OCI-LY7 (cell line): Measurements from ENCODE around the gene ATXN1.

Experiments
- EZH2phosphoT487 ChIP-seq: fragments of 200-600 bp; sonication (generic); IDR thresholded peaks from 2 replicates; pipeline ENCODE4 v1.6.1; 2018; ENCODE audit warnings: low read depth, borderline replicate concordance, mild to moderate bottlenecking, mixed run types, antibody characterized with exemption, low read length, moderate library complexity, mixed read lengths
- TF ChIP-seq, protein P1 (sequence below): fragments of 200-600 bp; sonication (generic); conservative IDR thresholded peaks from 2 replicates; pipeline ENCODE4 v1.5.1; 2014; ENCODE audit warnings: mild to moderate bottlenecking, antibody characterized with exemption, low read length, moderate library complexity, mixed read lengths

- TF ChIP-seq, protein P1, sequence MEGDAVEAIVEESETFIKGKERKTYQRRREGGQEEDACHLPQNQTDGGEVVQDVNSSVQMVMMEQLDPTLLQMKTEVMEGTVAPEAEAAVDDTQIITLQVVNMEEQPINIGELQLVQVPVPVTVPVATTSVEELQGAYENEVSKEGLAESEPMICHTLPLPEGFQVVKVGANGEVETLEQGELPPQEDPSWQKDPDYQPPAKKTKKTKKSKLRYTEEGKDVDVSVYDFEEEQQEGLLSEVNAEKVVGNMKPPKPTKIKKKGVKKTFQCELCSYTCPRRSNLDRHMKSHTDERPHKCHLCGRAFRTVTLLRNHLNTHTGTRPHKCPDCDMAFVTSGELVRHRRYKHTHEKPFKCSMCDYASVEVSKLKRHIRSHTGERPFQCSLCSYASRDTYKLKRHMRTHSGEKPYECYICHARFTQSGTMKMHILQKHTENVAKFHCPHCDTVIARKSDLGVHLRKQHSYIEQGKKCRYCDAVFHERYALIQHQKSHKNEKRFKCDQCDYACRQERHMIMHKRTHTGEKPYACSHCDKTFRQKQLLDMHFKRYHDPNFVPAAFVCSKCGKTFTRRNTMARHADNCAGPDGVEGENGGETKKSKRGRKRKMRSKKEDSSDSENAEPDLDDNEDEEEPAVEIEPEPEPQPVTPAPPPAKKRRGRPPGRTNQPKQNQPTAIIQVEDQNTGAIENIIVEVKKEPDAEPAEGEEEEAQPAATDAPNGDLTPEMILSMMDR: no peak
- TF ChIP-seq EZH2phosphoT487: no peak
Observed at GRCh38 chr6:16432075-16433032, 328.9 kb downstream of the ATXN1 start.
